ENCODE measurements around the gene TSKS. TPM values are rescaled to one million over a fixed set of nuclear protein-coding genes. Genes with fewer than 3 reads are reported as not detected.

The TSKS gene
- total RNA-seq, 1 donor from 2014 or later = 0.55 TPM

DNA sequence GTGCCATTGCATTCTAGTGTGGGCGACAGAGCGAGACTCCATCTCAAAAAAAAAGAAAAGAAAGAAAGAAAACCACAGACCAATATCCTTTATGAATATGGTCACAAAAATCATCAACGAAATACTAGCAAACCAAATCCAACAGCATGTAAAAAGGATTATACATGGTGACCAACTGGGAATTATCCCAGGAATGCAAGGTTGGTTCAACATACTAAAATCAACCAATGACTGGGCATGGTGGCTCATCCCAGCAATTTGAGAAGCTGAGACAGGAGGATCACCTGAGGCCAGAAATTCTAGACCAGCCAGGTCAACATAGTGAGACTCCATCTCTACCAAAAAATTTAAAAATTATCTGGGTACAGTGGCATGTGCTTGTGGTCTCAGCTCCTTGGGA is 7.2 kb downstream of the TSKS start:
- intact Hi-C loops (cut with micrococcal nuclease) = no loop called here
- Mint-ChIP-seq H3K4me3 (no peak overlapping the region), H3K36me3 (ENCODE audit: low read depth) (peaks cover 2% of the 10 kb centered on the region), H3K27me3 (no peaks in the 10 kb centered on the region), H3K4me1 (no peaks in the 10 kb centered on the region), H3K9me3 (peaks cover 4% of the 10 kb centered on the region), H3K27ac (no peak overlapping the region)
- no peak for DNase-seq
- ChIA-PET POLR2A (interaction anchor here (0.6 kb wide), 1 partner anchor 27 kb away, joined by 7 read pairs; no protein-coding TSS in a partner anchor), CTCF (interaction anchor here (1.2 kb wide), 1 partner anchor 38 kb away, joined by 3 read pairs; no protein-coding TSS in a partner anchor)
- no peak for ATAC-seq (ENCODE audit: low read depth)
- TF ChIP-seq, protein P1, sequence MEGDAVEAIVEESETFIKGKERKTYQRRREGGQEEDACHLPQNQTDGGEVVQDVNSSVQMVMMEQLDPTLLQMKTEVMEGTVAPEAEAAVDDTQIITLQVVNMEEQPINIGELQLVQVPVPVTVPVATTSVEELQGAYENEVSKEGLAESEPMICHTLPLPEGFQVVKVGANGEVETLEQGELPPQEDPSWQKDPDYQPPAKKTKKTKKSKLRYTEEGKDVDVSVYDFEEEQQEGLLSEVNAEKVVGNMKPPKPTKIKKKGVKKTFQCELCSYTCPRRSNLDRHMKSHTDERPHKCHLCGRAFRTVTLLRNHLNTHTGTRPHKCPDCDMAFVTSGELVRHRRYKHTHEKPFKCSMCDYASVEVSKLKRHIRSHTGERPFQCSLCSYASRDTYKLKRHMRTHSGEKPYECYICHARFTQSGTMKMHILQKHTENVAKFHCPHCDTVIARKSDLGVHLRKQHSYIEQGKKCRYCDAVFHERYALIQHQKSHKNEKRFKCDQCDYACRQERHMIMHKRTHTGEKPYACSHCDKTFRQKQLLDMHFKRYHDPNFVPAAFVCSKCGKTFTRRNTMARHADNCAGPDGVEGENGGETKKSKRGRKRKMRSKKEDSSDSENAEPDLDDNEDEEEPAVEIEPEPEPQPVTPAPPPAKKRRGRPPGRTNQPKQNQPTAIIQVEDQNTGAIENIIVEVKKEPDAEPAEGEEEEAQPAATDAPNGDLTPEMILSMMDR (IDR thresholded peaks at IDR 0.05) = no peak

DNA sequence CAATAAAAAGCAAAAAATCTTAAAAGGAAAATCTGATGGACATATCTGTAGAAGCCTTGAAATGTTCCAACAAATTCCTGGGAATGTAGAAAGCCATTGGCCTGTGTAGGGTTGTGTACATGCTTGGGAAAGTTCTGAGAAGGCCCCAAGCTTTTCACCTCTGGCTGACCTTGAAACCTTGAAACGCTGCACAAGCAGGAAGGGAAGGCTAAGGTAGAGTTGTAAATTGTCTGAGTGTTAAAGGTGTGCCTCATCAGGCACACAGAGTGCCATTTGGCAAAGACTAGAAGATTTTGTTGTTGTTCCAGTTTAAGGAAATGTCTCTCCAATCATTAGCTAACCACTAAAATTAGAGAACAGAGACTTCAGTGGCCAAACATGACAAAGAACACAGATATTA is 10.4 kb downstream of the TSKS start:
- TF ChIP-seq, protein P1 (IDR thresholded peaks at IDR 0.05) = no peak
- Mint-ChIP-seq H3K27me3 (no peaks in the 10 kb centered on the region), H3K27ac (no peak overlapping the region), H3K4me3 (no peak overlapping the region), H3K36me3 (ENCODE audit: low read depth) (peaks cover 2% of the 10 kb centered on the region), H3K4me1 (no peaks in the 10 kb centered on the region), H3K9me3 (peaks cover 4% of the 10 kb centered on the region)
- CTCF ChIA-PET = no interaction called here
- DNase-seq = no peak
- POLR2A ChIA-PET = interaction anchor here (1.1 kb wide), 1 partner anchor 14 kb away, joined by 3 read pairs; no protein-coding TSS in a partner anchor
- no peak for ATAC-seq (ENCODE audit: low read depth)
- intact Hi-C loops (cut with micrococcal nuclease) = no loop called here

DNA sequence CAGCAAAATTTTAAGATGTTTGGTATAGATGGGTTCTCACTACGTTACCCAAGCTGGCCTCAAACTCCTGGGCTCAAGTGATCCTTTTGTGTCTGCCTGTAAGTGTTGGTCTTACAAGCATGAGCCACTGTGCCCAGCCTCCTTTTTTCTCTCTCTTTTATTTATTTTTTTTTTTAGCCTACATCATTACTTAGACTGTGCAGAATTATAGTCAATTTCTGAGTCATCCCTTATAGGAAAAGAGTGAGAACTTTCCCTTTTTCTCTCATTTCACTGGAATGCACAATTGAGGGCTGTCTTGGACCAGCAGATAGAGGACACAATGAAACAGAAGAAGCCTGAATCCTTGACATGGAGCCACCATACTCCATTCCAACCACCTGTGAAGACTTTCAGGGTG is 13.3 kb downstream of the TSKS start:
- Mint-ChIP-seq H3K4me1 (no peaks in the 10 kb centered on the region), H3K9me3 (peaks cover 2% of the 10 kb centered on the region), H3K36me3 (ENCODE audit: low read depth) (peaks cover 2% of the 10 kb centered on the region), H3K27ac (no peak overlapping the region), H3K4me3 (no peak overlapping the region), H3K27me3 (peaks cover 4% of the 10 kb centered on the region)
- no peak for DNase-seq
- intact Hi-C loops (cut with micrococcal nuclease) = no loop called here
- CTCF ChIA-PET = interaction anchor here (0.7 kb wide), 1 partner anchor 66 kb away, joined by 3 read pairs; no protein-coding TSS in a partner anchor
- POLR2A ChIA-PET = interaction anchor here (0.6 kb wide), 1 partner anchor 826 kb away, joined by 10 read pairs; no protein-coding TSS in a partner anchor
- no peak for ATAC-seq (ENCODE audit: low read depth)
- TF ChIP-seq, protein P1 (IDR thresholded peaks at IDR 0.05) = no peak

DNA sequence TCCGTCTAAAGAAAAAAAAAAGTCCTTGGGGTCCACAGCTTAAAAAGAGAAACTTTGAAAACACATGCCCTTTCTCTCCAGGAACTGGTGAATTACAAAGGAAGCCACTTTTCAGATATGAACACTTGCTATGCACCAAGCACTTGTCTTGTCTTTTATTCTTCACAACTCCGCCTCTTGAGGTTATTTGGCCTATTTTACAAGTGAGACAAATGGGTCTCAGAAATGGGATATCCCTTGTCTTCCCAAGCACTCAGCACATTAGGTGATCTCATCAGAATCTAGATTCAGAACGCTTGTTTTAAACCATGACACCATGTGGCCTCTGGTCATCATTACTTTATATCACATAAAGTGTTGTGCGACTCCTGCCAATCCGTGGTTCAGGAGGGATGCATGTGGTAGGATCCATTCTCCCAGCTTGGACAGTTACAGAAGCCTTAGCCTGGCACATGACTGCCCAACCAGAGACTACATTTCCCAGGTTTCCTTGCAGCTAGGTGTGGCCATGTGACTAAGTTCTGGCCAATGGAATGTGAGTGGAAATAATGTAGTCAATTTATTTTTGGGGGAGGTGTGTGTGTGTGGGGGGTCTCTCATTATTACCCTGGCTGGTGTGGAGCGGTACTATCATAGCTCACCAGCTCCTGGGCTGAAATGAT is 13.9 kb downstream of the TSKS start:
- Mint-ChIP-seq H3K4me1 (no peaks in the 10 kb centered on the region), H3K27me3 (peaks cover 4% of the 10 kb centered on the region), H3K36me3 (ENCODE audit: low read depth) (peaks cover 2% of the 10 kb centered on the region), H3K4me3 (no peak overlapping the region), H3K27ac (no peak overlapping the region), H3K9me3 (peaks cover 2% of the 10 kb centered on the region)
- intact Hi-C loops (cut with micrococcal nuclease) = no loop called here
- ChIA-PET POLR2A (interaction anchor here (0.6 kb wide), 1 partner anchor 826 kb away, joined by 10 read pairs; no protein-coding TSS in a partner anchor), CTCF (interaction anchor here (0.7 kb wide), 1 partner anchor 67 kb away, joined by 3 read pairs; no protein-coding TSS in a partner anchor)
- TF ChIP-seq, protein P1 (IDR thresholded peaks at IDR 0.05) = no peak
- DNase-seq (no peak), ATAC-seq (ENCODE audit: low read depth) (no peak)

DNA sequence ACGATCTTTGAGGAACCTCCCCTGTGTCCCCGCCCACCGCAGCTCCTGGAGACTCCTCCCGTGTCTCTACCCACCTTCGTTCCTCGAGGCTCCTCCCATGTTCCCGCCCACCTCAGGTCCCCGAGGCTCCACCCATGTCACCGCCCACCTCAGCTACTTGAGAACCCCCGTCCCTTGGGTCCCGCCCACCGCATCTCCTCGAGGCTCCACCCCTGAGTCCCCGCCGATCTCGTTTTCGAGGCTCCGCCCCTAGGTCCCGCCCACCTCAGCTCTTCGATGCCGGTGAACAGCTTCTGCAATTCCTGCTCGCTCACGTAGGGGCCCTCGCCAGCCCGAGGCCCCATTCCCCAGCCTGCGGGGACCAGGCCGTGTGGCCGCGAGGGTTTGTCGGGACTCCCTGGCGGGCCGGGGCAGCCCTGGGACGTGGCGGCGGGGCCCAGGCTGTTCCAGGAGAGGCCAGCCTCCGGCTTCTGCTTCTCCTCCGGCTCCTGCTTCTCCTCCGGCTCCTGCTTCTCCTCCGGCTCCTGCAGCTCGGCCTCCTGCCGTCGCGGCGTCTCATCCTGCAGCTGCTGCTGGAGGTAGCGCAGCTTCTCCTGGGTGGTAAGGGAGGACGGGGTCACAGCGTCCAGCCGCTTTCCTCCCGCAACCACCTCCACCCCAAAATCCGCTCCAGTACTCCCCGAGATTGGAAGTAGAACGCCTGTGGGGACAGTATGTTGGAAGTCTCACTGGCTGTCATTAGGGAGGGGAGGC is 16.7 kb downstream of the TSKS start:
- H3K4me1 Mint-ChIP-seq = no peaks in the 10 kb centered on the region
- ATAC-seq (ENCODE audit: low read depth) = peak; percentile 84
- intact Hi-C loops (cut with micrococcal nuclease) = no loop called here
- H3K27ac Mint-ChIP-seq = no peak overlapping the region
- H3K9me3 Mint-ChIP-seq = no peaks in the 10 kb centered on the region
- CTCF ChIA-PET = no interaction called here
- H3K36me3 Mint-ChIP-seq (ENCODE audit: low read depth) = no peaks in the 10 kb centered on the region
- no peak overlapping the region for H3K4me3 Mint-ChIP-seq
- peak; percentile 27 for DNase-seq
- POLR2A ChIA-PET = no interaction called here
- TF ChIP-seq, protein P1 (IDR thresholded peaks at IDR 0.05) = no peak
- H3K27me3 Mint-ChIP-seq = peaks cover 4% of the 10 kb centered on the region

All from activated B cell treated with CpG ODN at 0.5 μM for 24 hours (primary cell).